GM12873 (cell line): ENCODE results near the gene KLK2.

Source experiments
- TF ChIP-seq, protein P1 (sequence below): IDR thresholded peaks from 2 replicates; pipeline ENCODE4 v1.5.1; 2012; ENCODE audit warnings: low read depth, mild to moderate bottlenecking, moderate library complexity, low read length, control low read depth; ENCODE audit not compliant: insufficient read depth; ENCODE audit errors: missing control alignments

Gene KLK2

GRCh38 chr19:50912727-50913716, 39.8 kb downstream of the KLK2 start:
- TF ChIP-seq, protein P1, sequence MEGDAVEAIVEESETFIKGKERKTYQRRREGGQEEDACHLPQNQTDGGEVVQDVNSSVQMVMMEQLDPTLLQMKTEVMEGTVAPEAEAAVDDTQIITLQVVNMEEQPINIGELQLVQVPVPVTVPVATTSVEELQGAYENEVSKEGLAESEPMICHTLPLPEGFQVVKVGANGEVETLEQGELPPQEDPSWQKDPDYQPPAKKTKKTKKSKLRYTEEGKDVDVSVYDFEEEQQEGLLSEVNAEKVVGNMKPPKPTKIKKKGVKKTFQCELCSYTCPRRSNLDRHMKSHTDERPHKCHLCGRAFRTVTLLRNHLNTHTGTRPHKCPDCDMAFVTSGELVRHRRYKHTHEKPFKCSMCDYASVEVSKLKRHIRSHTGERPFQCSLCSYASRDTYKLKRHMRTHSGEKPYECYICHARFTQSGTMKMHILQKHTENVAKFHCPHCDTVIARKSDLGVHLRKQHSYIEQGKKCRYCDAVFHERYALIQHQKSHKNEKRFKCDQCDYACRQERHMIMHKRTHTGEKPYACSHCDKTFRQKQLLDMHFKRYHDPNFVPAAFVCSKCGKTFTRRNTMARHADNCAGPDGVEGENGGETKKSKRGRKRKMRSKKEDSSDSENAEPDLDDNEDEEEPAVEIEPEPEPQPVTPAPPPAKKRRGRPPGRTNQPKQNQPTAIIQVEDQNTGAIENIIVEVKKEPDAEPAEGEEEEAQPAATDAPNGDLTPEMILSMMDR: no peak

DNA sequence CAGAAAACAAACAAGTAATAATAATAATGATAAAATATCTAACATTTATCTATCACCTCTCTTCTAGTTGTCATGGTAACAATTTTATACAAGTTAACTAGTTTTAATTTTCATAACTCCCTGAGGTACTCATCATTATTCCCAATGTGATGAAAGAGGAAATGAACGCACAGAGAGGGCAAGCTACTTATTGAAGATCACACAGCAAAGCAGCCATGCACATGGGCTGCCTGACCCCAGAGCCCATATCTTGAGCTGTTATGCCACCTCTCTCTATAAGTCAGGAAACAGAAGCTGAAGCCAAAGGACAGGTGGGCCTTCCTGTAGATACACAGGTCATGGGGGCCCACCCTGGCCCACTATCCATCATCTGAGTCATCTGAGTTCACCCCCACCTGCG, 42.8 kb downstream of the KLK2 start:
- TF ChIP-seq, protein P1: no peak

DNA sequence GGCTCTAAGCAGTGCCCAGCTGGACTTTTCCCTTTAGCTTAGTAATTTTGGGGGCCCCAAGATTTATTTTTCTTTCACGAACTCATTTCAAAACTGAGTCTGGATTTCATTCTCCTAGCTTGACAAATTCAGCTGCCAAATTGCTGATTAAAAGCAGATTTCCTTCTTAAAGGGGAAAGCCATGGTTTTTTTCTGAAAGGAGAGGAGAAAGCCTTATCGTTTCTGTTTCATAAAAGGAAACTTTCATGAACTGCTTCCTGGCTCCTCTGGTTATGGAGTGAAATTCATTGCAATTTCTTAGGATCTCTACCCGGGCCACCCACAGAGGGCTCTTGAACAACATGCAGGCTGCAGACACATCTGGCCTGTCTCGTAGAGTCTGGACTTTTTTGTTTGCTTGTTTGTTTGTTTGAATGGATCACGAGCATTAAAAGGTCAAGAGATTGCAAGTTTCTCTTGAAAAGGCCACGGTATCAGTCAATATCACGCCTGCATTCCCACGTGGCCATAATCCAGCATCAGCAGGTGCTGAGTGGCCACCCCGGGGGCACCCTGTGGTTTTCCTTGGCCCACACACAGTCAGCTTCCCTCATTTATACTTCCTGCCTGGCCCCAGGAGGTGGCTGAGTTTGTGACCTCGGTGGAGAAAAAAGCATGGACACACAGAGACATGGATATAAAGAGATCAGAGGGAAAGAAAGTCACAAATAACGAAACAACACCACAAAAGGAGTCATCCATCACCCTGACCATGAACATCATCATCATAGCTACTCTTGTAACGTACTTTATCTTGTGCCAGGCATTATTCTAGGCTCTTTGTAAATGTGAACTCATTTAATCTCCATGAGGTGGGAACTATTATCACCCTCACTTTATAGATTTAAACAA, 48.4 kb downstream of the KLK2 start:
- TF ChIP-seq, protein P1: no peak

- TF ChIP-seq, protein P1: peak; percentile 89
Measured at GRCh38 chr19:50922317-50922853, 49.1 kb downstream of the KLK2 start.

DNA sequence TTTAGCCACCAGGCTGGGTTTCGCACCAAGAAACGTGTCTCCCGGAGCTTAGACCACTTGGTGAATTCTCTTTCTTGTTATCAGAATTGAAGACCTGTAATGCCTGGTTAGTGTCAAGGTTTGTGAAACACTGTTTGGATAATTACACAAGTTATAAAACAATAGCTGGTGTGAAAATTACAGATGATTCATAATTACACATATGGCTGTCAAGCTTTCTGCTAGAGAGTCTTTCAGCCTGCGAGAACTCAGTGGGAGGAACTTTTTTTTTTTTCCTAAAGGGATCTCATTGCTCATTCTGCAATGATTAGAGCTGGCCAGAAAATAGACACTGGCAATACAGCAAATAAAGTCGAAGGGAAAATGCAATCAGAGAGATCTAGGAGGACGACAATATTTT, 51.3 kb downstream of the KLK2 start:
- TF ChIP-seq, protein P1: no peak

GRCh38 chr19:50925734-50926133, 52.5 kb downstream of the KLK2 start:
- TF ChIP-seq, protein P1: no peak
